ENCODE measurements around the gene CTAGE9.

DNA sequence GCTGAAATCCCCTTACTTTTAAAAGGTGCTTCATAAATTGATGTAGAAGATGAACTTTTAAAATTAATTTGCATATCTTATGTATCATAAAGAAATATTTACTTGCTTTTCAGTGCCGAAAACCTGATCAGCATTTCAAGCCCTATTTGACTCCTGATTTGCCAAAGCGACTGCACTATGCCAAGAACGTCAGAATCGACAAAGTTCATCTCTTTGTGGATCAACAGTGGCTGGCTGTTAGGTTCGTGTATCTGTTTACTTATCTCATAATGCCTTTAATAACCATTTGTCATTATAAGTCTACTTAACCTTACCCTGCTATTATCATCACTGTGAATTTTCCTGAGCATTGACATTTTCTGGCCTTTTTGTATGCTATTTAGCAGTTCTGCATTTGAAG is 17.4 kb downstream of the CTAGE9 start:
- TF ChIP-seq, protein P1, sequence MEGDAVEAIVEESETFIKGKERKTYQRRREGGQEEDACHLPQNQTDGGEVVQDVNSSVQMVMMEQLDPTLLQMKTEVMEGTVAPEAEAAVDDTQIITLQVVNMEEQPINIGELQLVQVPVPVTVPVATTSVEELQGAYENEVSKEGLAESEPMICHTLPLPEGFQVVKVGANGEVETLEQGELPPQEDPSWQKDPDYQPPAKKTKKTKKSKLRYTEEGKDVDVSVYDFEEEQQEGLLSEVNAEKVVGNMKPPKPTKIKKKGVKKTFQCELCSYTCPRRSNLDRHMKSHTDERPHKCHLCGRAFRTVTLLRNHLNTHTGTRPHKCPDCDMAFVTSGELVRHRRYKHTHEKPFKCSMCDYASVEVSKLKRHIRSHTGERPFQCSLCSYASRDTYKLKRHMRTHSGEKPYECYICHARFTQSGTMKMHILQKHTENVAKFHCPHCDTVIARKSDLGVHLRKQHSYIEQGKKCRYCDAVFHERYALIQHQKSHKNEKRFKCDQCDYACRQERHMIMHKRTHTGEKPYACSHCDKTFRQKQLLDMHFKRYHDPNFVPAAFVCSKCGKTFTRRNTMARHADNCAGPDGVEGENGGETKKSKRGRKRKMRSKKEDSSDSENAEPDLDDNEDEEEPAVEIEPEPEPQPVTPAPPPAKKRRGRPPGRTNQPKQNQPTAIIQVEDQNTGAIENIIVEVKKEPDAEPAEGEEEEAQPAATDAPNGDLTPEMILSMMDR (IDR thresholded peaks at IDR 0.05; ENCODE audit: poor library complexity, severe bottlenecking) = no peak
- TF ChIP-seq POLR2AphosphoS5 (IDR thresholded peaks at IDR 0.05) (no peak), EP300 (conservative IDR thresholded peaks at IDR 0.05; ENCODE audit: poor library complexity, severe bottlenecking) (no peak), EZH2 (IDR thresholded peaks at IDR 0.05; ENCODE audit: borderline replicate concordance, insufficient read depth, low read length, poor library complexity, severe bottlenecking) (no peak)
